Right cardiac atrium (tissue), 5 donors: ENCODE measurements around the gene NEK6. TPM values are rescaled to one million over a fixed set of nuclear protein-coding genes. Genes with fewer than 3 reads are reported as not detected.

Source experiments
- ATAC-seq, 2 donors: fragments of 200-7000 bp; cut with Tn5 transposase; one replicate each; pipeline versions ENCODE4 v1.8.0 to v1.9.1; 2020; ENCODE audit warnings: moderate library complexity in 2 of 2, mild to moderate bottlenecking in 1 of 2
- DNase-seq, 3 donors: peaks; one replicate each; pipeline ENCODE4 v3.0.0-alpha.2; 2020
- H3K27ac ChIP-seq: one replicate; pipeline ENCODE4 v1.5.1; 2013; ENCODE audit warnings: mild to moderate bottlenecking, low read length, control low read depth, moderate library complexity
- H3K27me3 ChIP-seq: one replicate; pipeline ENCODE4 v1.6.1; 2013; ENCODE audit not compliant: control insufficient read depth, insufficient read depth
- H3K4me1 ChIP-seq: one replicate; pipeline ENCODE4 v1.6.1; 2013; ENCODE audit warnings: low read length; ENCODE audit not compliant: control insufficient read depth, insufficient read depth
- H3K4me3 ChIP-seq: one replicate; pipeline ENCODE4 v1.5.1; 2013; ENCODE audit warnings: low read length, control low read depth
- H3K9me3 ChIP-seq: one replicate; pipeline ENCODE4 v1.6.1; 2013; ENCODE audit warnings: low read length; ENCODE audit not compliant: control insufficient read depth
- WGBS: extraction: QIAGEN DNeasy Blood & Tissue Kit; methylation state at CpG from one replicate; pipeline ENCODE4 v1.1.7; 2013; 5-methylcytosine and 5-hydroxymethylcytosine counted together
- intact Hi-C, 4 donors: fragments of 100-400 bp; cut with DNase I; formaldehyde crosslinking; loops; one replicate each; pipeline versions ENCODE4 v1.11.0 to v1.14.0; 2022 to 2023
- long read RNA-seq, 4 donors: library from polyadenylated mRNA; unstranded; transcript quantifications; one replicate each; pipeline ENCODE4 v2.0.0, GENCODE V29; 2020 to 2021
- polyA plus RNA-seq: library from polyadenylated mRNA; stranded (reverse); fragments of 200-250 nt; gene quantifications from one replicate; pipeline ENCODE4 v1.2.3, GENCODE V29; 2013
- total RNA-seq, 4 donors: library from RNA; stranded (reverse); fragmentation: NEBNext Ultra II Directional; extraction: Animal tissue kit (Norgen Biotek cat#: 25700); gene quantifications; one replicate each; pipeline ENCODE4 v1.2.1, GENCODE V29; 2021
- donor health status: healthy with polysubstance abuse.
- donor health status: DM: no; HTN: yes; CAD: no.
- donor health status: DM: no; HTN: no; CAD: no.
- donor health status: DM: no; HTN: yes; CAD: no; lungs with severe emphysema.
- donor health status: DM: yes; HTN: yes; CAD: no.

NEK6 gene
- total RNA-seq (10 to 100 TPM; 12.0 to 19.2 (median 15.6) TPM), polyA plus RNA-seq (4.7 TPM)
- long read RNA-seq, donor 1, transcript NEK6-201 (10 exons, 3,447 nt), result major isoform, 16 of 22 reads
- long read RNA-seq, donor 1, partial matches to known transcripts, result 3 of 22 reads
- long read RNA-seq, donor 1, other reads (novel, unspliced or antisense), result 3 of 22 reads
- long read RNA-seq, donor 2, transcript NEK6-201 (10 exons, 3,447 nt), result major isoform, 10 of 12 reads
- long read RNA-seq, donor 2, partial matches to known transcripts, result 1 of 12 reads
- long read RNA-seq, donor 2, other reads (novel, unspliced or antisense), result 1 of 12 reads
- long read RNA-seq, donor 3, transcript NEK6-201 (10 exons, 3,447 nt), result major isoform, 49 of 77 reads
- long read RNA-seq, donor 3, transcript NEK6-214 (10 exons, 2,573 nt), result minor isoform, 6 of 77 reads
- long read RNA-seq, donor 3, partial matches to known transcripts, result 7 of 77 reads
- long read RNA-seq, donor 3, other reads (novel, unspliced or antisense), result 12 of 77 reads
- long read RNA-seq, donor 4, transcript NEK6-201 (10 exons, 3,447 nt), result major isoform, 5 of 6 reads
- long read RNA-seq, donor 4, partial matches to known transcripts, result 0 of 6 reads
- long read RNA-seq, donor 4, other reads (novel, unspliced or antisense), result 1 of 6 reads

- Histone ChIP-seq H3K27ac (peak within 1 kb of the TSS; percentile 92), H3K9me3 (no peaks in the 10 kb centered on the region), H3K4me1 (peaks cover 19% of the 10 kb centered on the region), H3K4me3 (peak within 1 kb of the TSS; percentile 95), H3K27me3 (no peaks in the 10 kb centered on the region)
- under 1% methylated on average over 116 of the region's 116 CpGs for WGBS
- ATAC-seq, result peak; percentile 55 to 58
- DNase-seq, result peak in 2 of 3 donors; percentile 80 to 81
- intact Hi-C loops, result loop anchor here in 1 of 4 donors (5.0 kb wide), 1 partner anchor 36 kb away; no protein-coding TSS in a partner anchor
Measured at GRCh38 chr9:124257844-124258606, at the start of gene NEK6. Gene NEK6 (plus strand): TSS chr9:124257949. CDS start chr9:124301965, 44,016 bp downstream.

DNA sequence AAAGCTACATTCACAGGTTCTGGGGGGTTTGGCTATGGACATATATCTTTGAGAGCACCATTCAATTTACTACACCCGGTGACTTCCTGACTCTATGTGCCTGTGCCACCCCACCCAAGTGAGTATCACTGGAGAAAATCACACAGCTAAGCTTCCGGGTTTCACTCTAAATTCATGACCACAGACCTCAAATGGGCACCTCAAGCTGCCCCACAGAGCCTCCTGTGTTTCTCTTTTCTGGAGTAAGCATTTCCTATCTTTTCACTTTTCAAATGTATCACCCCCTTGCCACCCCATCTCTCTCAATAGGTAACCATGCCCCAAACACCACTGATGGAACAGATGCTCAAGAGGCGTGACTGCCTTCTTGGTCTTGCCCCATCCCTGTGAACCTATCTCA is 49.2 kb upstream of the NEK6 start:
- ATAC-seq (no peak), DNase-seq (no peak)
- Histone ChIP-seq H3K4me3 (no peak overlapping the region), H3K27ac (no peak overlapping the region), H3K4me1 (peaks cover under 1% of the 10 kb centered on the region), H3K9me3 (no peaks in the 10 kb centered on the region), H3K27me3 (no peaks in the 10 kb centered on the region)
- WGBS, result 88% methylated on average over 3 of the region's 3 CpGs
- intact Hi-C loops, result no loop called here

GRCh38 chr9:124209279-124209678 is 48.5 kb upstream of the NEK6 start:
- Histone ChIP-seq H3K4me1 (peaks cover 2% of the 10 kb centered on the region), H3K9me3 (no peaks in the 10 kb centered on the region), H3K27me3 (no peaks in the 10 kb centered on the region), H3K27ac (no peak overlapping the region), H3K4me3 (no peak overlapping the region)
- DNase-seq, result no peak
- ATAC-seq, result no peak
- intact Hi-C loops, result no loop called here
- WGBS, result 81% methylated on average over 7 of the region's 7 CpGs

- no peak overlapping the region for H3K4me3 ChIP-seq
- no peak overlapping the region for H3K27ac ChIP-seq
- 99% methylated on average over 2 of the region's 2 CpGs for WGBS
- DNase-seq (no peak), ATAC-seq (no peak)
- intact Hi-C loops, result no loop called here
- no peaks in the 10 kb centered on the region for H3K27me3 ChIP-seq
- H3K9me3 ChIP-seq, result no peaks in the 10 kb centered on the region
- H3K4me1 ChIP-seq, result peaks cover 4% of the 10 kb centered on the region
Measured at GRCh38 chr9:124209774-124210173, 48.0 kb upstream of the NEK6 start.

GRCh38 chr9:124210697-124211096 is 47.1 kb upstream of the NEK6 start:
- intact Hi-C loops, result no loop called here
- peaks cover 6% of the 10 kb centered on the region for H3K4me1 ChIP-seq
- no peaks in the 10 kb centered on the region for H3K9me3 ChIP-seq
- no peak overlapping the region for H3K4me3 ChIP-seq
- 82% methylated on average over 3 of the region's 3 CpGs for WGBS
- DNase-seq (no peak), ATAC-seq (no peak)
- H3K27me3 ChIP-seq, result no peaks in the 10 kb centered on the region
- no peak overlapping the region for H3K27ac ChIP-seq

DNA sequence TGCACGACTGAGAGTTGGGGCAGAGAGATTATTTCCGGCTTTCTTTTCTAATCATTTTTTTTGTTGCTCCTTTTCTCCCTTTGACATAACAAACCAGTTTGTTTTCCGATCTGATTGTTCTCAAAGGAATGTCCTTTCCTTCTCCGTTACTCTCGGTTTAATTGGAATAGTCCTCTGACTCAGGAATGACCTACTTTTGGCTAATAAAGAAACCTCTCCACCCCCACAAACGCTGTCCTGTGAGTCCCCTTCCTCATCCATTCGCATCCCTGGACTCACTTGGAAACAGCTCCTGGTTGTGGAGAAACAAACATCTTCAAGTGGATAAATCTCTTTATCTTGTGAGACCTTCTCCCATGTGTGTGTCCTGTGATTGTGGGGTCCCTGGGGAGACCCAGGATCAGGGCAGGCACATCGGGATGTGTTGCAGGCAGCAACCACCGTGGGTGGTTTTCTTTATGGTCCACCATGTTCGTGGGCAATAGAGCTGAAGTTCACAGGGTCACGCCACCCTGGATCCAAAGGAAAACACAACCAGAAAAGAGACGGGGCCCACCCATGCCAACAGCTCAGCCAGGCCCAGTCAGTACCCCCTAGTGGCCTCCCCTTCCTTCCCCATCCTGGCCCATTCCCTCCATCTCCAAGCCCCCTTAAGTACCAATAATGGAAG is 45.2 kb upstream of the NEK6 start:
- no peaks in the 10 kb centered on the region for H3K9me3 ChIP-seq
- DNase-seq (no peak), ATAC-seq (no peak)
- intact Hi-C loops, result no loop called here
- H3K4me3 ChIP-seq, result no peak overlapping the region
- no peak overlapping the region for H3K27ac ChIP-seq
- 53% methylated on average over 12 of the region's 12 CpGs for WGBS
- no peaks in the 10 kb centered on the region for H3K27me3 ChIP-seq
- H3K4me1 ChIP-seq, result peaks cover 6% of the 10 kb centered on the region

DNA sequence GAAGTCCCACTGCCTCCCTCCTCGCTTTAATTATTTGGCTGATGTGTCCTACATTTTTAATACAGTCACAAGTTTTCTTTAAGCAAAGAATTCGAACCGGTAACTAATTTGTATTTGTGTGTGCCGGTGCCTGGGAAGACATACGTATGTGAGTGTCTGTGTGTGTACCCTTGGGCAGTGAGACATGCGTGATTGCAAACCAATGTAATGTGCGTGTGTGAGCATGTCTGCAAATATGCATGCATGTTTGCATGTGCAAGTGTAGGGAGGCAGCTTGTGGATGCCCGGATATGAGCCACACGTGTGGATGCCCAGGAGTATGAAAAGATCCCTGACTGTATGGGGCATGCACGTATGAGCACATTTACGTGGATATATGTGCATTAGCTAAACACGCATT is 44.4 kb upstream of the NEK6 start:
- intact Hi-C loops, result no loop called here
- Histone ChIP-seq H3K9me3 (no peaks in the 10 kb centered on the region), H3K27ac (no peak overlapping the region), H3K4me3 (no peak overlapping the region), H3K4me1 (peaks cover 6% of the 10 kb centered on the region), H3K27me3 (no peaks in the 10 kb centered on the region)
- 90% methylated on average over 12 of the region's 12 CpGs for WGBS
- ATAC-seq (no peak), DNase-seq (no peak)

- intact Hi-C loops, result no loop called here
- no peaks in the 10 kb centered on the region for H3K9me3 ChIP-seq
- no peaks in the 10 kb centered on the region for H3K27me3 ChIP-seq
- H3K27ac ChIP-seq, result no peak overlapping the region
- no peak overlapping the region for H3K4me3 ChIP-seq
- no peak for DNase-seq
- 54% methylated on average over 8 of the region's 8 CpGs for WGBS
- peak in 1 of 2 donors; percentile 26 for ATAC-seq
- H3K4me1 ChIP-seq, result peaks cover 9% of the 10 kb centered on the region
Measured at GRCh38 chr9:124214116-124214515, 43.6 kb upstream of the NEK6 start.

DNA sequence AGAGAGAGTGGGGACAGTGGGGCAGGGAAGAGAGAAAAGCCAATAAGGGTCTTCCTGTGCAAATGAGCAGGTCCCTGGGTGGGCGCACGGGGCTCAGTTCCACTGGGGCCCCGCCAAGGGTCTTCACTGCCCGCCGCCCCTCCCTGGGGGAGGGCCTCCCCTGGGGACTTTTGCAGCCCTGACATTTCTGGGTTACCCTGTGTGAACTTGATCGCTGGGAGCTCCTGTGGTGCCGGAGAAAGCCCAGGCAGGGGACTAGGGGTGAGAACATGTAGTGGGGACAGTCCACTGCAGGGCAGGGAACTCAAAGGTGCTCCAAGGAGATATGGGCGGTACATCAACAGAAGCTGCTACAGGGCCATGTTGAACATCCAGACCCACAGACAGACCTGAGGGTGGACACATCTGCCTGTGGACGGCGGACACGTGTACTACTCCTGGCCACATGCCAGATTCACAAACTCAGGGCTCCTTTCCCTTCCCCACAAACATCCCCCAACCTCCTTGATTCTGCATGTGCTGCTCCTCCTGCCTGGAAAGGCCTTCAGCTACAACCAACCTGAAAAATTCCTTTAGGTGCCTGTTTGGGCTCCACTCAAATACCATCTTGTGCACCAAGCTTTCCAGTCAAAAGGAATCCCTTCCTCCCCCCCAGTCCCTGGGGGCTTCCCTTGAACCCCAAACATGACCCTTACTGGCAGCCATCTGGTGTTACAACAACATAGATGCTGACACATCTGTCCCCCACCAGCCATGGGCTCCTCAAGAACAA is 43.0 kb upstream of the NEK6 start:
- no peak overlapping the region for H3K27ac ChIP-seq
- ATAC-seq (no peak), DNase-seq (no peak)
- H3K4me3 ChIP-seq, result no peak overlapping the region
- H3K4me1 ChIP-seq, result peaks cover 11% of the 10 kb centered on the region
- WGBS, result 69% methylated on average over 11 of the region's 11 CpGs
- intact Hi-C loops, result no loop called here
- H3K9me3 ChIP-seq, result no peaks in the 10 kb centered on the region
- no peaks in the 10 kb centered on the region for H3K27me3 ChIP-seq

DNA sequence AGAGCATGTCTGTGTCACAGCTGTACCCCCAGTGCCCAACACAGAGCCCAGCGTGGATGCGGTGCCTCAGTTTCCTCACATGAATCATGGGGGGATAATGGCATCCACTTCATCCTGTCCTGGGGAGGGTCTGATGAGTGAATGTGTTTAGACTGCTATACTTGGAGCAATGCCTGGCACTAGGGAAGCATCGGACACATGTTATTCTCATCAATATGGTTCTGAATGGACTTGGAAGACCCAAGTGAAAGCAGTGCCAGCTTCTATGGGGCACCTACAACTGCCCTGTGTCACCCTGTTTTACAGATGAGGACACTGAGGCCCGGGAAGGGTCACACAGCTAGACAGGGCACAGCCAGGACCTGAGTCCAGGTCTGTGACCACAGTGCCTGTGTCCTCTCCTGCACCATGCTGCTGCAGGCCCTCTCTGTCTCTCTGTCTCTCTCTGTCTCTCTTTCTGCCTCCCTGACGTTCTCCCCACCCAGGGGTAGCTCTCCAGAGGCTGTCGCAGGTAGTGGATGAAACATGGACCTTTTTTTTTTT is 42.3 kb upstream of the NEK6 start:
- DNase-seq (no peak), ATAC-seq (no peak)
- H3K9me3 ChIP-seq, result no peaks in the 10 kb centered on the region
- intact Hi-C loops, result no loop called here
- WGBS, result 82% methylated on average over 6 of the region's 6 CpGs
- H3K27me3 ChIP-seq, result no peaks in the 10 kb centered on the region
- peaks cover 12% of the 10 kb centered on the region for H3K4me1 ChIP-seq
- H3K27ac ChIP-seq, result no peak overlapping the region
- no peak overlapping the region for H3K4me3 ChIP-seq
